Islet precursor cell (in vitro differentiated cells): ENCODE data around the gene RNFT2.
A peak's percentile ranks its signal among the peaks of the same experiment; 100 is the strongest.

Experiments
- DNase-seq: peaks from one replicate; pipeline ENCODE4 v3.0.0-alpha.2; 2018

RNFT2 gene

DNA sequence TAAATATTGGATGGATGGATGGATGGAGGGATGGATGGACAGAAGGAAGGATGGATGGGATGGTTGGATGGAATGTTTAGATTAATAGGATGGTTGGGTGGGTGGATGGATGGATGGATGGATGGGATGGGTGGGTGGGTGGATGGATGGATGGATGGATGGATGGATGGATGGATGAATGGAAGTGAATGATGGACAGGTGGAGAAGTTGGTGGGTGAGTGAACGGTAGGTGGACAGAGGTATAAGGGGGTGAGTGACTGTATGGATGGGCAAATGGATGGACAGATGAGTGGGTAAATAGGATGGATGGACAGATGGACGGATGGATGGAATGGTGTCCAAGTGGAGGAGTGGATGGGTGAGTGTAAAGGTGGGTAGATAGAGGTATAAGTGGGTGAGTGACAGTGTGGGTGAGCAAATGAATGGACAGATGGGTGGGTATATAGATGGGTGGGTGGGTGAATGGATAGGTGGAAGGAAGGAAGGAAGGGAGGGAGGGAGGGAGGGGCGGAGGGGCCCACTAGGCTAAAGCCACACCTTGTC lies 101.2 kb downstream of the RNFT2 start:
- no peak for DNase-seq

DNA sequence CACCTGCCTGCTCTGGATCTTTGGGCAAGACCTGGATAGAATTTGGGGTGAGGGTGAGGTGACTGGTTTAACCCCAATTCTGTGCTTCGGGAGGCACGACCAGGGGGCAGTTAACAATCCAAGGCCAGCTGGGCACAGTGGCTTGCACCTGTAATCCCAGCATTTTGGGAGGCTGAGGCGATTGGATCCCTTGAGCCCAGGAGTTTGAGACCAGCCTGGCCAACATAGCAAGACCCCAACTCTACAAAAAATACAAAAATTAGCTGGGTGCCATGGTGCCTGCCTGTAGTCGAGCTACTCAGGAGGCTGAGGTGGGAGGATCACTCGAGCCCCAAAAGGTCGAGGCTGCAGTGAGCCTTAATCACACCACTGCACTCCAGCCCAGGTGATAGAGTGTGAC lies 105.0 kb downstream of the RNFT2 start:
- no peak for DNase-seq

DNA sequence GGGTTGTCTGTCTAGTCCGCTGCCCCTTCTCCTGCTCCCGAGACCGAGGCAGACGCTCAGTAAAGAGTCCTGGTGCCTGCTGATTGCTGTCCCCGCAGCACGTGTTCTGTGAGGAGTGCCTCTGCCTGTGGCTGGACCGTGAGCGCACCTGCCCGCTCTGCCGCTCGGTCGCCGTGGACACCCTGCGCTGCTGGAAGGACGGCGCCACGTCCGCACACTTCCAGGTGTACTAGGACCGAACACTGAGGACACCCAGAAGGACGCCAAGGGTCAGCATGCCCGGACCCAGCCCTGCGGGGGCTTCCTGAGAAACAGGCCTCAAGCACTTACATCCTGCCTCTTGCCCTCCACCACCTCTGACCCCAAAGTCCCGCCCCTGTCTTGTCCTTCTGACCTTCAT lies 111.1 kb downstream of the RNFT2 start:
- DNase-seq: no peak

DNA sequence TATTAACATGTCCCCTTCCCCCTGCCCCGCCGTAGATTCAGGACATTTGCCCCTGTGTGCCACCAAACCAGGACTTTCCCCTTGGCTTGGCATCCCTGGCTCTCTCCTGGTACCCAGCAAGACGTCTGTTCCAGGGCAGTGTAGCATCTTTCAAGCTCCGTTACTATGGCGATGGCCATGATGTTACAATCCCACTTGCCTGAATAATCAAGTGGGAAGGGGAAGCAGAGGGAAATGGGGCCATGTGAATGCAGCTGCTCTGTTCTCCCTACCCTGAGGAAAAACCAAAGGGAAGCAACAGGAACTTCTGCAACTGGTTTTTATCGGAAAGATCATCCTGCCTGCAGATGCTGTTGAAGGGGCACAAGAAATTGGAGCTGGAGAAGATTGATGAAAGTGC lies 114.2 kb downstream of the RNFT2 start:
- DNase-seq: no peak

DNA sequence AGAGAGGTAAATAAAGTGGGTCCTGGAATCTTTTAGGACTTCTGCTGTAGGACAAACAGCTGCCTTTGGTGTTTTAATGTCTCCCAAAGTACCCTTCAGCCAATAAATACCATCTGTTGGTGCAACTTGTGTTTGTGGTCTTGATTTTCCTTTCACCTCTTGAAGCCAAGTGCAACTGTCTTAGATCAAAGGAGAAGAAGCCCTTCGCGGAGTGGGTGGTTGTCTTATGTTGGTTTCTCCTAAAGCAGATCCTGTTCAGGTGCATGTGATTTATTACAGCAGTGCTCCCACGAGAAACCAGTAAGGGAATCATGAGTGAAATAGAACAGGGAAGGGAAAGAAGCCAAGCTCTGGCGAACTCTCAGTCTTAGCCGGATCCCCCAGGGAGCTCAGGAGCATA lies 115.4 kb downstream of the RNFT2 start:
- DNase-seq: no peak

DNA sequence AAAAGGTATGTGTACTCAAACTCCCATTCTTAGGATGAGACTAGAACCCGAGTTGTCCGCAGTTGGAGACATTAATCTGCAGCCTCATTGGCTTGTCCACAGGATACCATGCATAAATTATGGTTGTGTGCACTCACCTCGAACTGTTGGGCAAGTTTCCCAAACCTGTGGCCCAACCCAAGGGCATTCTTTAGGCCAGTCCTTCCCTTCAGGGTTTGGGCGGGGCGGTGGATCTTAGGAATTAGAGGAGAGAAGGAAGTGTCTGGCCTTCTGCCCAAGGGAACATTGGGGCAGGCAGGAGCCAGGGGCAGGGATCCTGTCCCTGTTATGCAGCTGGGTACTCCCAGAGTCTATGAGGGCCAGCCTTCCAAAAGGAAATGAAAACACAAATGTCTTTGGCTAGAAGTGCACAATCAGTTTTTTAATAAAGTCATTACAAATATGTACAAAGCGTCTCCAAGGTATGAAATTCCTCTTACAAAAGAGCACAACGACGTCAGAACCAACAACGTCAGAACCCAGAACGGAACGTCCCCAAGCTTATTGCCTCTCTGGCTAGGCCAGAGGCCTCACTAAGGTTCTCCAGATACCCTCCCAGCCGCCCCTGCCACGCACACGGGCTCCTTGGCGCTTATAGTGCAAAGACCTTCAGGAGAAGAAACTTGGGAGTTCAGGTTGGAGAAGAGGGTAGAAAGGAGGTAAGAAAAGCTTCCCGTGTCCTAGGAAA lies 117.8 kb downstream of the RNFT2 start:
- no peak for DNase-seq

DNA sequence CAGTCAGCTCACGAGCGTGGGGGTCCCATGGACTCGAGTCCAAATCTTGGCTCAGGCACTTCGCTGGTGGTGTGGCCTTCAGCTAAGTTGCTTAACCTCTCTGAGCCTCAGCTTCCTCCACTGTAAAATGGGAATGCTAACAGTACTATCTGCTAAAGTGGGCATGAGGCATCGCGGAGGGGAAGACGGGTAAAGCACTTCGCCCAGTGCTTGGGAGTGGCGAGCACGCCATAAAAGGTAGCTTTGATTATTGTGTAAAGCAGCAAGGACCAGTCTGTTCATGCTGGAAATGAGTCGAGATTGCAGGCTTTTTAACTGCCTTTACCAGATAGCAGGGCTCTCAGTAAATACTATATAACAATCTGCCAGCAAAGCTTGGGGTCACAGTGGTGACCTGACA lies 118.6 kb downstream of the RNFT2 start:
- no peak for DNase-seq

DNA sequence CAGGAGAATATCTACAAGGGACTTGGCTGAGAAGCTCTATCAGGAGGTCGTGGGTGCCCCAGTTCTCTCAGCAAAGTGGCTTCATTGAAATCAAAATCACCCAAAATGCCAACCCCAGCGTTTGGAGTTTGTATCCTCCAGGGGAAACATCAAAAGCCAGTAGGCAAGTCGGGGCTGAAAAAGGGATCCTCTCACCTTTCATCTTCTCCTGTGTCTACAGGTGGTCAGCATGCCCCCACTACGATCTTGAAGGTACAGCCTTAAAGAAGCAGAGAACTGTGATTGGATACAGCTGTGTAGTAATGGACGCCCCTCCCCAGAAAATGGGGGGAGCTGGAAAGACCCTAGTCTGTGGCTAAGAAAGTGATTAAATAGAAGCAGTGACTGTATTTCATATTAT lies 121.0 kb downstream of the RNFT2 start:
- no peak for DNase-seq

DNA sequence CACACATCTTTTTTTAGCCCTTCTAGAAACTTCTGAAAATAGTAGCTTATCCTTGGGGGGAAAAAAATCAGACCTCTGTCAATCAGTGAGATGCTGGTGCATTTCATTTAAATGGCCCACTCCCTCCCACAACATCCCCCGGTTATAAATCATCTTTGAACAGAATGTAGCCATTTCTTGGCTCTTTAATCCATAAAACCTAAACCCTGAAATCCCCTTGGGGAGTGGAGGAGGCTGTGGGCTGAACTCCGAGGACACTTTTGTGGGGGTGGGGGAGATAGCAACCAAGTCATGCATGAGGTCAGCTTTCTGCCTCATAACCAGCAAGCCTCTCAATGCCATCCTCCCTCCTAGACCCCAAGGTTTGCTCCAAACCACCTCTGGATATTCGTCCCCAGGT lies 122.1 kb downstream of the RNFT2 start:
- DNase-seq: no peak

DNA sequence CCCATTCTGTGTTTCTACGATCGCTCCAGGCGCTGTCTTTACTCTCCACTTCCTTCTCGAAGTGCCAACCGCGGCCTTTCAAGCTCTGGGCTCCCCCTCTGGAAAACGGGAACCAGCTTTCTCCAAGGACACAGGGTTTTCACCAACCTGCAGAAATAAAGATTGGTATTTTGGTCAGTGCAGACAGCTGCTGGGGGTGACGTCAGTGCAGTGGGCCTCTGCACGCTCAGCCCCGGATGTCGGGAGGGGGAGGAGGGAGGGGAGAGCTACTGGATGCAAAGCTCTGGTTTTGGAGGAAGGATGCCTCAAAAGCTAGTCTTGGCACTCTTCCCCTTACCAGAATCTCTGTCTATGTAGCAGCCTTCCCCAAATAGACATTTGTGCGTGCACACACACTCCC lies 123.2 kb downstream of the RNFT2 start:
- peak; percentile 85 for DNase-seq

DNA sequence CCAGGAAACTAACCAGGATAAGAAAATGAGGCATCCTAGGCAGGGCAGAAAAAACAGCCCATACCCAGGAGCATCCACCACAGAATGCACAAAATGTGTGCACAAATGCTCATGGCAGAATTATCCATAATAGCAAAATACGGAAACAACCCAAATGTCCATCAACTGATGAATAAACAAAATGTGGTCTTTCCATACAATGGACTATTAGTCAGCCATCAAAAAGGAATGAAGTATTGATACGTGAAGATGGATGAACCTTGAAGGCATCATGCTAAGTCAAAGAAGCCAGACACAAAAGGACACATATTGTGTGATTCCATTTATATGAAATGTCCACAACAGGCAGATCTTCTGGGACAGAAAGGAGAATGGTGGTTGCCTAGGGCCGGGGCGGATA lies 124.1 kb downstream of the RNFT2 start:
- DNase-seq: no peak

DNA sequence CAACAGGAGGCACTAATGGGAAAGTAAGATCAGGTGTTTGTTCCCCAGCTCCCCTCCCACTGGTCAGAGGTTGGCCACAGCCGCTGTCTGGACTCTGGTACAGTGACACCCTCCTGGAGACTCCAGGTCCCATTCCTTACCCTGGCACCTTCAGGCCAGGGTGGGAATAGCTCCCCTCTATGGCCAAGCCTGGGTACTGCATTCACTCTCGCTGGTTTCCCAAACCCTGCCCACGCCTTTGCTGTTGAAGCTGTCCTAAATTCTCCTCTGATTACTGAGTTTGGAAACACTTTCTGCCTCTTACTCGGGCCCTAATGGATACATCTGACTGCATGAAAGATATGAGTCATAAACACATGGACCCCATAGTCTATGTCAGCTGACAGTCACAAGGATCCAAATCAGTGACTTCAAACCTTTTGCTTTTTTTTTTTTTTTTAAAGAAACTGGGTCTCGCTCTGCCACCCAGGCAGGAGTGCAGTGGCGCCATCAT lies 125.2 kb downstream of the RNFT2 start:
- DNase-seq: peak; percentile 84

DNA sequence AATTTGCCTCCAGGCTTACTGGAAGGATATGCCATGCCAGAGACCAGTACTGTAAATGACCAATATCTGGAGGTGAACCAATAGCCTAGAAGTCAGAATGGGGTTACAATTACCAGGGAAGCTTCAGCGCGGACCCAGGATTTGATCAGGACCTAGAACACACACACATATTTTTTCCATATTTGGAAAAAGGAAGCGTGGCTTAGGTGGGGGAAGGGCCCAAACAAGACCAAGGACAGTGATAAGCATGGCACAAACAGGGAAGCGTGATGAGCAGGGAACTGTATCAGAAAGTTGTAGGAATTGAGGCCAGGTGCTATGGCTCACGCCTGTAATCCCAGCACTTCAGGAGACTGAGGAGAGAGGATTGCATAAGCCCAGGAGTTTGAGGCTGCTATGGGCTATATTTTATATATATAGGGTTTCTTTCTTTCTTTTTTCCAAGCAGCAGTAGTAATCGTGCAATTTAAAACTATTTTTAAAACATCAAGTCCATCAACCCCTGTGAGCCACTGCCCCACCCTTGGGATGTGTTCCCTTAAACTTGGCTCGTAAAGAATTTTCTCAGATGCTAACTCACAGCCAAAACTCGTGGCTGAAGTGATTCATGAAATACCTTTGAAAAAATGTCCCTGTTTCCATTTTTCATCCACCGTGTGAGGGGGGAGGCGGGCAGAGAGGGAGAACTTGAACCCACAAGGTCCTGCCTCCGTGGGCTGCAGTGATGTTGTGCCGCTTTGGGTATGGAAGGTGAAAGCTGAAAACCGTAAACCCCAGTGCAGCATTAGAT lies 126.5 kb downstream of the RNFT2 start:
- no peak for DNase-seq

DNA sequence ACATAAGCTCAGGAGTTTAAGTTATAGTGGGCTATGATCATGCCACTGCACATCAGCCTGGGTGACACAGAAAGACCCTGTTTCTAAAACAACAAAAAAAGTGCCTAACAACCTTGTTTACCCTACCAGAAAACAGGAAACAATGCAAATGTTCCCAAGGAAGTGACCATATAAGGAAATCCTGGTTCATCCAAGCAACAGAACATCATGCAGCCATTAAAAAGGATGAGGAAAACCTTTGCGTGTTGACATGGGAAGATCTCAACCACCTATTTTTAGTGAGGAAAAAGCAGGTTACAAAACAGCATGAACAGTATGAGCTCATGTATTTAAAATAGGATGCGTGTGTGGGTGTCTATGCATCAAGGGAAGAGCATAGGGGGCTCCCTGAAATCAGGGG lies 129.4 kb downstream of the RNFT2 start:
- no peak for DNase-seq

DNA sequence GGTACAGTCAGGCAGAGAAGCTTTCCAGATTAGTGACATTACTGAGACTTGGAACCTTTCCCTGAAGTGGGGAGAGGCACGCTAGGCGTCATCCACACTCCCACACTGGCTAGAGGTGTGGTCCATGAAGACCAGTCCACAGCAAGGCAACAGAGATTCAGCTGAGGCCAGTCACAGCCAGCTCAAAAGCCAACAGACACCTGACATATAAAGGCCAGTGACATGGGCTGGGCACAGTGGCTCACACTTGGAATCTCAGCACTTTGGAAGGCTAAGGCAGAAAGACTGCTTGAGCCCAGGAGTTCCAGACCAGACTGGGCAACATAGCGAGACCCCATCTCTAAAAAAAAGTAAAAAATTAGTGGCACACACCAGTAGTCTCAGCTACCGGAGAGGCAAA lies 132.2 kb downstream of the RNFT2 start:
- DNase-seq: no peak

DNA sequence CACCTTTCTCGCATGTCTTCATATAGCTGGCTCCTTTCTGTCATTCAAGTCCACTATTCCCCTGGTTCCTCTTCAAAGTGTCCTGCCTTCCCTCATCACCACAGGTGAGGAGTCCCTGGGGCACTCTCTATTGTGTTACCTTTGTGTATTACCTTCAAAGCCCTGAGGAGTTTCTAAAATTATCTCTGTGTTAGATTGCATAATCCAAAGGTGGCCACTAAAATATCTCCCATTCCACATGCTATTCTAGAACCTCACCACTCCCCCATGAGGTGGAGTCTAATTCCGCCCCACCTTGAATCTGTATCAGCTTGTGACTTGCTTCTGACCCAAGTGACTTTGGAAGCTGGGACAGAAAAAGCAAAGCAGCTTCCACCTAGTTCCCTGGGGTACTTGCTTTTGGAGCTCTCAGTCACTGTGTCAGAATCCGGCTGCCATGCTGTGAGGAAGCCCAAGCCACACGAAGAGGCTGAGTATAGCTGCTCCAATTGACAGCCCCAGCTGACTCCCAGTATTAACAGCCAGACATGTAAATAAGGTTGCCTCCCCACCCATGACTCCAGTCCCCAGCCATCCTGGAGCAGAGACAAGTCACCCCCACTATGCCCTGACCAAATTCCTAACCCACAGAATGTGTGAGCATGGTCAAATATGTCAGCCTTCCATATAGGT lies 136.3 kb downstream of the RNFT2 start:
- DNase-seq: no peak

DNA sequence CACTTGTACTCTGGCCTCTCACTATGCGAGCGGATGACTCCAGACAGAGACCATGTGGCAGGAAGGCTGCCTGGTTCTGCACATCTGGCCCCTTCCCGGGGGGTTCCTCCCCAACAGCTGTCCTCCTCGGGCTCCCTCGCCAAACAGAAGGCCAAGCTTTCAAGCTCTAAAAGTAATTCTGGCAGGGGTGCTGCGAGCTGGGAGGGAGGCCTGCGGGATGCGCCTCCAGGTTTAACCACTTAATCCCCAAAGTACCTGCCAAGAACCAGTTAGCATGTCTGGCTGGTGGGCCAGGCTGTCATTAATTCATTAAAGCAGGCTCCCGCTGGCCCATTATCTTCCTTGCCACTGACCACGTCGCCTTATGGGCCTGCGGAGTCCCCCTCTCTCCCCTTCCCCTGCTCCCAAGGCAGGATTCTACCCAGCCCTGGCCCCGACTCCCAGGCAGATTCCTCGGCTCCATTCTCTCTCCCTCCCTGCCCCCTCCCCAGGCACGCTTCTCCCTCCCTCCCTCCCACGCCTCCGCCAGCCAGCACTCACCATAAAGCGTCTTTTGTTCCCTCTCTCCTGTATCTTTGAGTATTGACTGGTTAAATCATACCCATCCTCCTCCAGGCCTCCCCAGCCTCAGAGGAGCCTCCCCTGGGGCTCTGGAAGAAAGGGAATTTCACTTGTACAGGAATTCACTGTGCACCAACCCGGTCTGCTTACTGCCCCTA lies 138.2 kb downstream of the RNFT2 start:
- DNase-seq: peak; percentile 97

DNA sequence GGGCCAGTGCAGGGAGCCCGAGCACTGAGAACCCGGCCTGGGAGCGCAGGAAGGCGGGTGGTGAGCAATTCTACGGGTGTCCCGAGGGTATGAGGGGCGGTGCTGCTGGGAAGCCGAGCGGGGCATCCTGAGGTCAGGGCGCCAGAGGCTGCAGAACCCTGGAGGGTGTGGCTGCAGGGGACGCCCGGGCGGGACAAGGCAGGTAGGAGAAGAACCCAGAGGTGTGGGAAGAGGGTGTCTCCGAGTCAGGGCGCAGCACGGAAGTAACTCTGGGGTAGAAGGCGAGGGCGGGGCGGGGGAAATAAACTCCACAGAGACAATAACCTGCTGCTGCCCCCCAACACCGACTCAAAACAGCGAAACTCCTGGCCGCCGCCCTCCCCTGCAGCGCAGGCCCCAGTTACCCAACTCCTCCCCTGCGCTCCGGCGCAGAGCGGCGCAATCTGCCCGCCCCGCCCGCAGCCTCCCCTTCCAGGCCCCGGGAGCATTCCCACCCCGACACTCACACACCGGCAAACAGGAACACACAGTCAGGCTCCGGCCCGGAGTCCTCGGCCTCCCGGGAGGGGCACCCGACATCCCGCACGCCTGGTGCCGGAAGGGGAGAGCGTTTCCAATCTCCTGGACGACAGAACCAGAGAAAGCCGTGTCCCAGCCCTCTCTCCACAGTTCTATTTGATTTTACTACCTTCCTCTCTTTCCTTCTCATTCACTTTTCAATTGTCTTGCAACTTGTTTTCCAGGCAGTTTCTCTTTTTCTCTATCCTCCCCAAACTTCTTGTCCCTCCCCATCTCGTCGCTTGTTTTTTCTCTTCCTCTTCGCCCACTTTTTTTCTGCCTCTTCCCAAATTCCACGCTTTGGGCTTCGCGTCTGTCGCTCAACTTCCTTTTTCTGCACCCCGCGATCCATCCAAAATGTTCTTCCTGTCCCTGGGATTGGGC lies 140.7 kb downstream of the RNFT2 start:
- peak; percentile 89 for DNase-seq

DNA sequence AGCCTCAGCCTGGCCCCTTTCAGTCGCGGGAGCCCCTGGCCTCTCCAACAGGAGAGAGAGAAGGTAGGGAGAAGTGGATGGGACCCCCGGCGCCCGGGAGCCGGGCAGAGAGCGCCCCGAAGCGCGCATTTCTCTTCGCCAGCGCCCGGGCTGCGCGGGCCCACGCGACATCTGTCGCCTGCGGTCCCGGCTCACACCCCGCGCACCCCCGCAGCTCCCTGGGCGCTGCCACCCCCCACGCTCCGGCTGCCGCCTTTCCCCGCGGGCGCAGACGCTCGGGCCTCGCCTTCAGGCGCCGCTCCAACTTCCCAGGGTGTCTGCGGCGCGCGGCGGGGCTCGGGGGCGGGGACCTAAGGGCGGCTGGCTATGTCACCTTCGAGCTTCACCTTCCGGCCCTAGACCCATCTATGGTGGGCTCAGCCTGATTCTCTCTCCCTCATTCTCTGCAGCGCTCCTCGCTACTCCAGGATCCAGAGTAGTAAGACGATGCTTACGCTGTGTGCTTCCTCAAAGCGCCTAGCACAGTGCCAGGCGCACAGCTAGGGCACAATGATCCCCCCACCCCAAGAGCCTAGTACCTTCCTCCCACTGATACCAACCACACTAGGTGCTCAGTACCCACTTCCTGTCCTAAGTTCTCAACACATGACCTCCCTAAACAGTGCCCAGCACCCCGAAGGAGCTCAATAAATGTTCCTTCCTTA lies 141.5 kb downstream of the RNFT2 start:
- peak; percentile 66 for DNase-seq

DNA sequence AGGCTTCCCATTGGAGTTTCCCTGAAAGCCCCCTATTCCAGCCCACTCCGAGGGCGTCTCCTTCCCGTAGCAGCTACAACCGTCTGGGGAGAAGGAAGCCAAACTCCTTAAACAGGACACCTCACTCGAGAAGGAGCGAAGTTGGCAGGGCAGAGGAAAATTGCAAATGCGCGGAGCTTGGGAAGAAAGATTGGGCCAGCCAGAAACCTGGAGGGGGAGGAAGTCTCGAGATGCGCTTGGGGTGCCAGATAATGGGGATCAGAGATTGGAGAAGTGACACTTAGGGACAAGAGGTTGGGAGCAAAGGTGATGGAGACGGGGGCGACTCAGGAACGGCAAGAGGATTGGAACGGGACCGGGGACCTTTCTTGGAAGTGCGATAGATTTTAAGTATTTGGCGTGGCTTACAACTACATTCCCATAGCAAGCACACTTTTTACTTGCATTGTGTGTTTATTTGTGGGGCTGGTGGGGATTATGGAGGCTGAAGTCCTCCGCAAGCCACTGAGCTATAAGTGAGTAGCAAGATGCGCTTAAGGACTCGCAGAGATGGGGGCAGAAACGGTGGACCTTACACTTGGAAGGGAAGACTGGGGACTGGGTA lies 142.2 kb downstream of the RNFT2 start:
- no peak for DNase-seq
